GM21737 (cell line): ENCODE data around the gene TM4SF1.
A peak's percentile ranks its signal among the peaks of the same experiment; 100 is the strongest.

ENCODE experiments used
- ATAC-seq: cut with Tn5 transposase; IDR thresholded peaks from one replicate; pipeline ENCODE4 v1.9.1; 2021; ENCODE audit warnings: mild to moderate bottlenecking, moderate library complexity; ENCODE audit not compliant: unreplicated experiment

TM4SF1 gene, protein sequence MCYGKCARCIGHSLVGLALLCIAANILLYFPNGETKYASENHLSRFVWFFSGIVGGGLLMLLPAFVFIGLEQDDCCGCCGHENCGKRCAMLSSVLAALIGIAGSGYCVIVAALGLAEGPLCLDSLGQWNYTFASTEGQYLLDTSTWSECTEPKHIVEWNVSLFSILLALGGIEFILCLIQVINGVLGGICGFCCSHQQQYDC

DNA sequence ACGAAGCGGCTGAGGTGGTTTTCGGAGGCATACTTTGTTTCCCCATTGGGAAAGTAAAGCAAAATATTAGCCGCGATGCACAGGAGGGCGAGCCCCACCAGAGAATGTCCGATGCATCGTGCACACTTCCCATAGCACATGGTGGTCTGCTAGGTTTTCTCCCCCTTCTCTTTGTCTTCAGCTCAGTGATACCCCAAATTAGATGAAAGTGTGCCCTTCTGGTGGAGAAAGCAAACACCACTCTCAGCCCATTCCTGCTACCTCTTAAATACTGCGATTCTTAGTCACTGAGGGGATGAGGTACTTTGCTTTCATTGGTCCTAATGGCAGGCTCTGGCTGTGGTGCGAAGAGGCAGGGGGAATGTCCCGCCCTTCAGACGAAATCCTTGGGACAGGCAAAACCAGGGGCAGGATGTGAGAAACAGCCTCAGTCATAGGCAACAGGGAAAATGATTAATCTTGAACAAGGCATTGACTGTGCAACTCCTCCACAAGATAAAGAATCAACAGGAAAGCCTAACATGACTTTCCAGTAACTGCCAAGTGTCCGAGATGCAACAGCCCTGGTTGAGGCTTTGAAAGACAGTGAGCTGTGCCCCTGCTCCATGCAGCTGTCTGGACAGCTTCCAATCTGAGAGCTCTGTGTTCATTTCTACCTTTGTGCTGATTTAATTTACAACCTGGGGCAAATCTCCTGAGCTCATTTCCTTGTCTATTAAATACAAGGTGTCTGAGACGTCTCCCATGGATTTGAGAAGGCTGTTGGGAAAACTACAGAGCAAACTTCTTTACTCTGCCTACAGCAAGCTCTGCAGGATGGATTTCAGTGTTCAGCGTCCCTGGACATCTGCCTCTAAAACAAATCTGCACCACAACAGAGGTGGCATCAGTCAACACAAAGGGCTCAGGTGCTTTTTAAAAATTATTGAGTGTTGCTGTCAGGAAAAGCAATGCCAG, at the start of gene TM4SF1:
Gene TM4SF1 (minus strand): TSS at position 242 of the 957 bp plus-strand sequence. CDS start 102 bp downstream, at position 140.
- ATAC-seq: no peak

DNA sequence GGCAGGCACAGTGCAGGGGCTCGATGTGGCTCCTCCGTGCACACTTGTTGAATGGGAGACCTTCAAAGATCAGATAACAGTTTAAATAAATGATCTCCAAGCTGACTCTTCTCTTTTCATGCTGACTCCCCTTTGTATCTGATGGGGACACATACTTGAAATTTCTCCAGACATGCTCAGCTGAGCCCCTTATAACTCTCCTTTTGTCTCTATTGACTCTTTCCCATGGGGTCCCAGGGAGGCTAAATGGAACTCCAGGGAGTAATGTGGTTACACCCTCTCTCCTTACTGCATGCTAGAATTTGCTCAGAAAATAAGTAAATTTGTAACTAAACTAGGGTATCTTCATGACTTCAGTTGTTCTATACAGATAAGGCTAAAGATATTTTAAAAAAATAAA, 48.9 kb upstream of the TM4SF1 start:
- ATAC-seq: no peak

DNA sequence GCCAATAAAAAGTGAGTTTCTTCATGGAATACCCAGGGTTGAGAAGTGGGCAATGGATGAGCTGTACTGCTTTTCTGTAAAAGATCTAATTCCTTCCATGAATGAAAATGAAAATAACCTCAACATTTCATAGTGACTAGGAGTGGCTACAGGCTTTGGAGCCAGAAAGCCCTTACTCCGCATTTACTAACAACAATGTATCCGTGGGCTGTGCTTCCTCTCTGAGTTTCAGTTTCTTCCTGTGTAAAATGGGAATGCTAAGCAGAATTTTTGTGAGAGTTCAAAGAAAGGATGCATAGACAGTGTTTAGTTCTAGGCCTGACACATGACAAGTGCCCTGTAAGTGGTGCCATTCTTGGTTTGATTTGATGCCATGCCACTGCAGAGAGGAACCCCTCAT, 47.5 kb upstream of the TM4SF1 start:
- no peak for ATAC-seq

DNA sequence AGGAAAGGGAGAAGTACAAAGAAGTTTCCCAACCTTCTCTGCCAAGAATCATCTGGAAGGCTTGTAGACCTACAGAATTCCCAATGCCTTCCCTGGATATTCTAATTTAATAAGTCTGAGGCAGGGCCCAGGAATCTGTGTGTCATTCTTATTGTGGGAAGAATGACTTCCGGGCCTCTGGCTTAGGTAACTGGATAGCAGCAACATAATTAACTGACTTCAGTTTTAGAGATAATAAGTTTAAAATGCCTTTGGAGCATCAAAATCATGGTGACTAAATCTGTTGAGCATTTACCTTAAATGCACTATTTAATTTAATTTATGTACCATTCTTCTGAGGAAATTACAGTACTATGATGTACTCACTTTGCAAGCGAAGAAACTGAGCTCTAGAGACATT, 44.3 kb upstream of the TM4SF1 start:
- no peak for ATAC-seq

DNA sequence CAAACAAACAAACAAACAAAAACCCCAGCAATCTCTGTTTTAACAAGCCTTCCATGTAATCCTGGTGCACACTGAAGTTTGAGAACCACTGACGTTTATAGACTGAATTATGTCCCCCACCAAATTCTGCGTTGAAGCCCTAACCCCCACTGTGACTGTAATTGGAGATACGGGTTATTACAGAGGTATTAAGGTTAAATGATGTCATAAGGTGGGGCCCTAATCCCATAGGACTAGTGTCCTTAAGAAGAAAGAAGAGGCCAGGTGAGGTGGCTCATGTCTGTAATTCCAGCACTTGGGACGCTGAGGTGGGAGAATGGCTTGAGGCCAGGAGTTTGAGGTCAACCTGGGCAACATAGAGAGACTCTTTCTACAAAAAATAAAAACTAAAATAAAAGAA, 42.4 kb upstream of the TM4SF1 start:
- ATAC-seq: no peak

DNA sequence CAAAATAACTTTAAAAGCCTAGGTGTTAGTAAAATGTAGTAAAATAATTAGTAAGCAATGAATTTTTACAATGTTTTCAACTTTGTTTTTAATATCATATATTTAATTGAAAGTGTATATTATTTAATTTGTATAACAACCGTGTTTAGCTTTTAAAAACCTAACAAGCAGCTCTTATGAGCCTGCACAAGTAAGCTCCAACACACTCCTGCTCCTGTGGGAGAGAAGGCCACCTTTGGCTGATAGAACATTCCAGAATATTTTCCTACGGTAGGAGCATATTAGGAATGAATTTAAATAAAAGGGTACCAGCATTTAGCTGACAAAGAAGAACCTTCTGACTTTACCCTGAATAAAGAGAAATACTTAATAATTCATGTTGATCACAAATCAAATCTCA, 40.3 kb upstream of the TM4SF1 start:
- no peak for ATAC-seq

DNA sequence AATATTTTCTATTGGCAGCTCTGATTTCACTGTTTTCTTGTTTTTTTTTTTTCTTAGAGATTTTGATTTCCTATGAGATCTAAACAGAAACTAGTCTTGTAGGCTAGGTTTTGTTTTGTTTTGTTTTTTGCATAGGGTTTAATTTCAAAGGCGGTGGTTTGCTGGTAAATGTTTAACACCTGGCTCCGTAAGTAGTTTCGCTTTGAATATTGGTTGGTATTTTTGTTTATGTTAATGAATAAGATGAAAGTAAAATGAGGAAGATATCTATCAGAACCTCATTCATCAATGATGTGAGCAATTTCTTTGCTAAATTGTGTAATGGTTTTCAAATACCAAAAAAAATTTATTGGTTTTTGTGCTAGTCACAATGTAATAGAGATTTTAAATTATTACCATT, 39.7 kb upstream of the TM4SF1 start:
- peak; percentile 85 for ATAC-seq

DNA sequence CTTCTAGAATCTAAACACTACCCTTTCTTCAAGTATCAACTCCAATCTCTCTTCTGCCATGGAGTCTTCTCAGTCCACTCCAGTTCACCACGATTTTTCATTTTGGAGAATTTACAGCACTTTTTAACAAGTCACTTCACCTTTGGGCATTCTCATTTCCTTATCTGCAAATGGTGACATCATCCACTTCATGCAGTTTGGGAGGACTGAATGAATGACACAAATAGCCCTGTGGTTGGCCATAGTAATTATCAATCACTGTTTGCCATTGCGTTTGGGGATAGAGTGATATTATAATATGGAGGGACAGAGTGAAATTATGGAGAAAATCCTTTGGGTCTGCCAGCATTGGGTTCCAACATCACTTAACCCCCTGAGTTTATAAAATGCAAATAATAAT, 38.0 kb upstream of the TM4SF1 start:
- ATAC-seq: no peak

DNA sequence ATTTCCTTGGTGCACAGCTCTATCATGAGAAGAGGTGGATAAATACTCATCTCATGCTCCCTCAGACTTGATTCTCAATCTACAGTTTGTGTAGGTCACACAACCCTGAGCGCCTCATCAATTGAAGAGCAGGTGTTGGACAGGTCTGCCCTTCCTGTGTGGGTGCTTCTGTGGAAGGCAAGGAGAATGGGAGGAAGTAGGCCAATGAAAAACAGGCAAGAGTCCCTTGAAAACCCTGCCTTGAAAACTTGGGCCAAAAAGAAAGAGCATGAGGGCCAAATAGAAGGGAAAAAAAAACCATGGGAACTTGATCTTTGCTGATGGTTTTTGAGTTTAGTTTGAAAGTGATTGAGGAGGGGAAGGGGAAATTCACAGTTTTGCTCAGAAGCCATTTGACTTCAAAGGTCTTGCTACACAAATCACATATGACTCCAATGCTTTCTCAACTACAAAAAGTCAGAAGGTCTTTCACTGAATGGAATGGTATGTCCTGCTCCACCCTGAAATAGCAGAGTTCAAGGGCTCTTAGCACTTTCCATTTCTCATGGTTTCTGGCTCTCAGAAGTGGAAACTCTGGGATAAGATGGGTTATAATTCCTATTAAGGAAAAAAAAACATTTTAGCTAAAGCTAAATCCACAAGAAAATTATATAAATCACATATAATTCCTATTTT, 37.2 kb upstream of the TM4SF1 start:
- ATAC-seq: no peak

DNA sequence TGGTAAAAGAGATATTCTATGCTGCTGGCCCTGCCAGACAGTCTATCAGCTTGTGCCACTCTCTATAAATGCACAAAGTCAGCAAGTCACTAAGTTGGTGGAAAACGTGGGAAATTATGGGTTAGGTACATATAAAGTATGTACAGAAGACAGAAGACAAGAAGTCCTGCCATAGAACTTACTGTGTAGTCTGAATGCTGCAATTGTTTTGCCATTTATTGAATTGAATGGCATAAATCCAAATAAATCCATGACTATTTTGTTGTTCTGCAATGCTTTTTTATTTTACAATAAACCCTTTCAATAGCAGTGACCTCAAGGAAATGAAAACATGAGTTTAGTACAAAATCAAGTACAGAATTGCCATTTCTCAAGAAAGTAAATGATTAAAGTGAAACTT, 34.1 kb upstream of the TM4SF1 start:
- ATAC-seq: no peak

DNA sequence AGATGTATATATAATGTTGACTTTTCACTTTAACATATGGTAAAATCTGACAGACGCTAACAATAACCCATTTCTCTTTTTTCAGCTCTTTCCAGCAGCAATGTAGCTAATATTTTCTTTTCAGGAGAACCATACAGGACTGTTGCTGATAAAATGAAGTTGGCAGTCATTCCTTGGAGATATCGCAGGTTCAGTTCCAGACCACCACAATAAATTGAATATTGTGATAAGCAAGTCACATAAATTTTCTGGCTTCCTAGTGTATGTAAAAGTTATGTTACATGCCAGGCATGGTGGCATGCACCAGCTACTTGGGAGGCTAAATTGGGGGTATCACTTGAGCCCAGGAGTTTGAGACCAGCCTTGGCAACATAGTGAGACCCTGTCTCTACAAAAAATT, 31.9 kb upstream of the TM4SF1 start:
- no peak for ATAC-seq

DNA sequence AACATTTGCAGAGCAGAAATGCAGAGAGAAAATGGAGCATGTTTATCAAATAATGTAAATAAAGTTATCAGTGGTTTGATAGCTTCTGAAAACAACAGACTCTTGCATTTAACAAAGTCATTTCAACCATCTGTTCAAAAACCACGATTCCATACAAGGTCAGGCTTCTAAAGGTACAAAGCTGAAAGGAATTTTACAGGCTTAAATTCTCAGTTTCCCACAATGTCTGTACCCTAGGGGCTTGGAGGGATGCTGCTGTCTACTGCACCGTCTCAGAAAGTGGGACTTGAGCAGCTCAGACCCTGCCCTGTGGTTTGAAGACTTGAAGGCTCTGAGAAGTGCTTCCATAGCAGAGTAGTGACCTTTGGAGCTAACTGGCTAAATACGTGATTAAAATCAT, 30.4 kb upstream of the TM4SF1 start:
- ATAC-seq: no peak

DNA sequence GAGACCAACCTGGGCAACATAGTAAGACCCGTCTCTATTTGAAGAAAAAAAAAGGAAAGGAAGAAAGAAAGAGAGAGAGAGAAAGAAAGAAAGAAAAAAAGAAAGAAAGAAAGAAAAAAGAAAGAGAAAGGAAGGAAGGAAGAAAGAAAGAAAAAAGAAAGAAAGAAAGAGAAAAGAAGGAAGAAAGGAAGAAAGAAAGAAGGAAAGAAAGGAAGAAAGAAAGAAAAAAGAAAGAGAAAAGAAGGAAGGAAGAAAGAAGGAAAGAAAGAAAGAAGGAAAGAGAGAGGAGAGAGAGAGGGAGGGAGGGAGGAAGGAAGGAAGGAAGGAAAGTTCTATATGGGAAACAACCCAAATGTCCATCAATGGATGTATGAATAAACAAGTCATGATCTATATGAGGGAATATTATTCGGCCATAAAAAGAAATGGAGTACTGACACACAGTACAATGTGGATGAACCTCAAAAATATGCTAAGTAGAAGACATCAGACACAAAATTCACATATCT, 28.8 kb upstream of the TM4SF1 start:
- no peak for ATAC-seq

DNA sequence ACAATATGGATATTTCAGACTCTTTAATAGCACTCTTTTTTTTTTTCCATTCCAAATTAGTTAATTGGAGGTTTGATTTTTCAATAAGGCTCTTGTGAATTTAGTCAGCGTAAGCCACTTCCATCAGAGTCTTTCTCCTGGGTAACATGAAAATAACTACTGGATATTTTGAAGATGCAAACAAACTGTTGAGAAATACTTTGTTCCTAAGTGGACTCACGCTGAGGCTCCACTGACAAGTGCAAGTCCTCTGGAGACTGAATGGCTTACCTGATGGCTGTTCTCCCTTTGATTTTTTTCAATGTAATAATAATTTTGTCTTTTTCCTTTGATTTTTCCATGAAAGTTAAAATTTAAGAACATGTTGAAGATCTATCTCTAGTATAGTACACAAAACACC, 26.0 kb upstream of the TM4SF1 start:
- ATAC-seq: no peak

DNA sequence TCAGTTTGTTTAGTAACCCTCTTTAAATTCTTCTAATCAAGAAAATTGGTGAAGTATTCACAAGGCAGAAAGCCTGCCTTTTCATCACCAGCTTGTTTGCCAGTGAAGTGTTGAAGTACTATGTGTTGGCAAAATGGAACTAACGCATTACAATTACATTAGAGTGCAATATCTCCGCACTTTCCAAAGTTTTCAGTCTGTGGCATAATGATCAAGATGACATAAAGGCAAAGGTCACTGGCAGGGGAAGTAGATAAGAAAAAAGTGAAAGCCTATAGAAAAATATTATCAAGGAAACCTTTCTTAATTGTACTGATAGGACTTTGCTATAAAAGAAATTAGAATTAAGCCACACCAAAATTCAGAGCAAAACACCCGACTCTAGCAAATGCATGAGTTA, 25.0 kb upstream of the TM4SF1 start:
- ATAC-seq: no peak

DNA sequence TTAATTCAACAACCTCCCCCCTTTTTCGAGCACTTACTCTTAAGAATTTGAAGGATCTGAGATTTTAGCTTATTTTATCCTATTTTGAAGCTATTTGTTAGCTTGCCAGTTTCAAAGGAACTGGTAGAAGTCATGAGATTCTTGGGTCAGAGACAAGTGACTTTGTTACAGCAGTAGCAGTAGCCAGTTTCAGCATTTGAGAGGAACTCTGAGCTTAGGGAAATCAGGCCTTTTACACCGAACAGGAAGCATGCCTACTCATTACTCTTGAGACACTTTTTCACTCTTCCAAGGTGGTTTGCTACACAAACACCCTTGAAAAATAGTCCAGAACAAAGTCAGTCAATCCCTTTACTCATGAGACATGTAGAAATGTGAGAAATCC, 24.5 kb upstream of the TM4SF1 start:
- no peak for ATAC-seq

DNA sequence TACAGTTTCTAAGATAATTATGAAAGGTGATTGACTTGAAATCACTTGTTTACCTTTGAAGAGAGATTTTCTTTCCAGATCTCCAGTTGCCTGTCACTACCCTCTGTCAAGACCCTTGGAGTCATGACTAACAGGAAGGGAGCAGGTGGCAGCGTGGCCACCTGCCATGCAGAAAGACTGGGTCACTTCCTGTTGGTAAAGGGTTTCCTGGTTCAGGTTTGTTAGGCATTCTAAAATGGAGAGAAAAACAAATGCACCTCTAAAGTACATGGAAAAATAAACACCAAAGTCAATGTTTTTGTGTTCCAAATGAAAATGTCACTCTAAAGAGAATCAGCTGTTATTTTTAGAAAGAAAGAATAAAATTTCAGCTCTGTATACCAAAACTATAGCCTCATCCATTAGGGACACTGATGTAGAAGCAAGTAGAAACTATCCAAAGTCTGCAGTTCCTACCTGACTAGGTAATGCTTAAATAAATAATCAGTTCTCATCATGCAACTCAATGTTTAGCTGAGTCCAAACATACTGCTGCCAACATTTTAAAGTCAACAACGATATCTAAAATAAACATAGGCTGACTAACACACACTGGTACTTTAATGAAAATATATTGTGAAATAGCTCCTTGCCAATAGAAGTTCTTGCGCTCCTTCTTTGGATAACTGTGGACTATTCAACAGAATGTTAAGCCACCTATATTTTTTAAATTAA, 23.9 kb upstream of the TM4SF1 start:
- ATAC-seq: no peak

DNA sequence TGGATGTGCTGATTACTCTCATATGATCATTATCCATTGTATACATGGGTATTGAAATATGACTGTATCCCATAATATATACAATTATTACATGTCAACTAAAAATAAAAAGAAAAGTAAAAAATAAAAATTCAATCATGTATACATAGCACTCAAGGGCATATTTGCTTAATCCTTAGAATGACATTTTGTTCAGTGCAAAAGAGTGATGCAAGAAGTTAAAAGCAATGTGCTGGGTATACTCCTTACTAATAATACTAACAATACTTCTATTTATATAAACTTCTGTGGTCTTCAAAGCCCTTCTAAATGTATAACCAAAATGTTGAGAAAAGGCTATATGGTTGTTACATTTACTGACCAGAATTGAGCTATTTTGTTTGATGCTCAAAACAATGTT, 23.2 kb upstream of the TM4SF1 start:
- no peak for ATAC-seq

DNA sequence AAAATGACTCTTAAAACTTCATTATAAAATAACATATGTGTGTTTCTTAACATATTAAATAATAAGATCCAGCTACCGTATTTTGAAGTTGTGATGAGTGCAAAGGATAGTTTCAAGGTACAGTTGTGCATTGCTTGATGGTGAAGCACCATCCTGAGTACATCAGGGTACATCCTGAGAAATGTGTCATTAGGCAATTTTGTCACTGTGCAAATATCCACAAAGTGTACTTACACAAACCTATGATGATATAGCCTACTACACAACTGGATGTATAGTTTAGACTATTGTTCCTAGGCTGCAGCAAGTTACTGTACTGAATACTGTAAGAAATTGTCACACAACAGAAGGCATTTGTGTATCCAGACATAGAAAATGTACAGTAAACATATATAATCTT, 20.8 kb upstream of the TM4SF1 start:
- no peak for ATAC-seq

DNA sequence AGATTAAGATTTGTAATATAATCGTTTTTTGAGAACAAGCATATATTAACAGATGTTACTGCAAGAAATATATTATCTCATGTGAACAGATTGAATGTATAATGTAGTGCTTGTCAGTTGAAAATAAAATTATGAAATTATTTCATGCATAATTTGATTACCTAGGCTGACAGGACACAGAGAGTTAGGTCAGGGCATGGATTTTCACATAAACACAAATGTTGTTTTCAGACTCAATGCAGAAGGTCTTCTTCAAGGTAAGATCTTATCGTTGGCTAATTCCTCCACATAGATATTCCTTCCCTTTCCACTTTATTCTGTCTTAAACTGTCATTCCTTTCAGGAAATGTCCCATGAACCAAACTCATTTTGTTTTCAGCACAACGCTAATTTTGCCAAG, 20.1 kb upstream of the TM4SF1 start:
- ATAC-seq: no peak

DNA sequence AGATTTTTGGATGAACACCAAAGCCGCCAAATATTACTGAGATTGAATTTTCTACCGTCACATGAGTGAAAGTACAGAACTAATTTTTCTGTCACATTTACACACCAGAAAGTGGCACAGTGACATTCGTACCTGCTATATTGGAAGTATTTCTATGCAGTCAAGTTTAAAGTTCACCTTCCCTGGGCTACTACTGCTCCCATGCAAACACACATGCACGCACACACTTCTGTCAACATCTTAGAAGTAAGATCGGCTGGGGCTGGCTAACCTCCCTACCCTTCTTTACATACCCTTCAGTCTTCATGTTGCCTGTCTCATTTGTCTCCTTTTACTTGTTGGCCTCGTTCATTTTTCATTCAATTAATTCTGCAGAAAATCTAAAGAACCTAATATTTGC, 19.0 kb upstream of the TM4SF1 start:
- ATAC-seq: no peak
